Esophagus squamous epithelium (tissue), 5 donors: ENCODE measurements around the gene TRIM40. TPM values are rescaled to one million over a fixed set of nuclear protein-coding genes. Genes with fewer than 3 reads are reported as not detected.
A peak's percentile ranks its signal among the peaks of the same experiment; 100 is the strongest.

Source experiments
- DNase-seq: peaks from one replicate; lab custom pipeline; 2025; lab: John Stamatoyannopoulos, UW
- H3K27ac ChIP-seq, 4 donors: fragments of 200-600 bp; sonication (generic); one replicate each; pipeline ENCODE4 v1.5.1; 2016 to 2019; ENCODE audit warnings: mild to moderate bottlenecking in 1 of 4
- H3K27me3 ChIP-seq, 4 donors: fragments of 200-600 bp; sonication (generic); 1 replicate in 3 of 4; 2 replicates in 1 of 4; pipeline versions ENCODE4 v1.5.1 to v1.6.0; 2017 to 2021; ENCODE audit warnings: antibody characterized with exemption in 1 of 4
- H3K36me3 ChIP-seq, 3 donors: fragments of 200-600 bp; sonication (generic); one replicate each; pipeline ENCODE4 v1.5.1; 2016 to 2019
- H3K4me1 ChIP-seq, 3 donors: fragments of 200-600 bp; sonication (generic); one replicate each; pipeline ENCODE4 v1.5.1; 2017 to 2019
- H3K4me3 ChIP-seq, 4 donors: fragments of 200-600 bp; sonication (generic); 1 replicate in 3 of 4; 2 replicates in 1 of 4; pipeline ENCODE4 v1.5.1; 2016 to 2019; ENCODE audit warnings: mild to moderate bottlenecking in 2 of 4, moderate library complexity in 1 of 4
- H3K9me3 ChIP-seq, 3 donors: fragments of 200-600 bp; sonication (generic); one replicate each; pipeline ENCODE4 v1.5.1; 2016 to 2019
- CTCF ChIP-seq, 6 experiments: fragments of 450-650 bp in 4 of 6; fragments of 200-600 bp in 2 of 6; sonication (generic) in 2 of 6; IDR thresholded peaks; one replicate each; pipeline ENCODE4 v1.5.1; 2016 to 2019; ENCODE audit warnings: antibody characterized with exemption in 6 of 6, mild to moderate bottlenecking in 4 of 6, moderate library complexity in 4 of 6
- POLR2A ChIP-seq, 4 donors: fragments of 450-650 bp; IDR thresholded peaks; one replicate each; pipeline ENCODE4 v1.6.1; 2017; ENCODE audit warnings: antibody characterized with exemption in 4 of 4, mild to moderate bottlenecking in 4 of 4, moderate library complexity in 3 of 4
- WGBS, 2 donors: methylation state at CpG; one replicate each; pipeline ENCODE4 v1.1.5; 2018; 5-methylcytosine and 5-hydroxymethylcytosine counted together
- intact Hi-C: fragments of 100-400 bp; cut with DNase I; formaldehyde crosslinking; loops from one replicate; pipeline ENCODE4 v1.15.0; 2022
- total RNA-seq, 4 donors: library from RNA; depleted of rRNA; stranded (reverse); fragments of >200 nt; gene quantifications; one replicate each; pipeline ENCODE4 v1.1.0, GENCODE V29; 2016
- donor health status: DM: yes; HTN: yes; CAD: no.

TRIM40 gene
- total RNA-seq, 4 donors from 2014 or later, result not detected

GRCh38 chr6:30169658-30170614 lies 34.0 kb downstream of the TRIM40 start:
- no peak overlapping the region for H3K27ac ChIP-seq
- TF ChIP-seq POLR2A (IDR thresholded peaks at IDR 0.05), result no peak
- TF ChIP-seq CTCF (IDR thresholded peaks at IDR 0.05), result peak in 5 of 6 experiments; percentile 55 to 73 (median 64)
- H3K36me3 ChIP-seq, result no peaks in the 10 kb centered on the region
- WGBS, 2 donors, result 20 to 21% methylated on average over 7 of the region's 7 CpGs
- no peaks in the 10 kb centered on the region for H3K9me3 ChIP-seq
- intact Hi-C loops, result no loop called here
- no peak for DNase-seq
- peaks cover 0 to 80% (median 12%) of the 10 kb centered on the region in 4 donors for H3K27me3 ChIP-seq
- no peak overlapping the region for H3K4me3 ChIP-seq
- peaks cover 8 to 10% (median 8%) of the 10 kb centered on the region in 3 donors for H3K4me1 ChIP-seq

GRCh38 chr6:30171677-30172471 lies 35.9 kb downstream of the TRIM40 start:
- Histone ChIP-seq H3K27ac (no peak overlapping the region), H3K4me1 (peaks cover 8 to 10% (median 8%) of the 10 kb centered on the region in 3 donors), H3K27me3 (peaks cover 0 to 95% (median 12%) of the 10 kb centered on the region in 4 donors), H3K9me3 (no peaks in the 10 kb centered on the region), H3K36me3 (no peaks in the 10 kb centered on the region), H3K4me3 (peak overlapping the region in 2 of 4 donors; percentile 20 to 44)
- intact Hi-C loops, result no loop called here
- no peak for DNase-seq
- TF ChIP-seq POLR2A (IDR thresholded peaks at IDR 0.05) (no peak), CTCF (IDR thresholded peaks at IDR 0.05) (no peak)
- 3 to 16% methylated on average over 8 to 35 of the region's 62 CpGs for WGBS, 2 donors

GRCh38 chr6:30172681-30173080 lies 36.7 kb downstream of the TRIM40 start:
- Histone ChIP-seq H3K27ac (no peak overlapping the region), H3K4me1 (peaks cover 8 to 10% (median 8%) of the 10 kb centered on the region in 3 donors), H3K27me3 (peaks cover 0 to 95% (median 15%) of the 10 kb centered on the region in 4 donors), H3K9me3 (no peaks in the 10 kb centered on the region), H3K4me3 (no peak overlapping the region), H3K36me3 (no peaks in the 10 kb centered on the region)
- no peak for TF ChIP-seq CTCF (IDR thresholded peaks at IDR 0.05)
- no peak for DNase-seq
- intact Hi-C loops, result no loop called here
- WGBS, 2 donors, result 76 to 78% methylated on average over 4 of the region's 4 CpGs

- Histone ChIP-seq H3K4me1 (peaks cover 8 to 10% (median 8%) of the 10 kb centered on the region in 3 donors), H3K4me3 (no peak overlapping the region), H3K27me3 (peaks cover 0 to 91% (median 19%) of the 10 kb centered on the region in 4 donors), H3K36me3 (no peaks in the 10 kb centered on the region), H3K27ac (no peak overlapping the region), H3K9me3 (peaks cover 0 to 10% (median 7%) of the 10 kb centered on the region in 3 donors)
- DNase-seq, result no peak
- intact Hi-C loops, result no loop called here
- TF ChIP-seq POLR2A (IDR thresholded peaks at IDR 0.05) (no peak), CTCF (IDR thresholded peaks at IDR 0.05) (no peak)
- whole genome bisulfite sequencing, 2 donors, result 59 to 64% methylated on average over 2 of the region's 2 CpGs
These were observed 39.8 kb downstream of the TRIM40 start for GRCh38 chr6:30175765-30176164.
